K562 (cell line): Measurements from ENCODE around the gene WDR86. TPM values are rescaled to one million over a fixed set of nuclear protein-coding genes. Genes with fewer than 3 reads are reported as not detected.

Experiments used
- ATAC-seq: fragments of 200-7000 bp; cut with Tn5 transposase; 3 replicates; pipeline ENCODE4 v1.9.1; 2020; ENCODE audit warnings: moderate library complexity
- BruUV-seq: library from RNA; stranded (reverse); fragments of 400-500 nt; replicated peaks from 2 replicates; lab custom pipeline; 2021; lab: Mats Ljungman, UMichigan
- CTCF ChIA-PET: fragments of 300-600 bp; formaldehyde crosslinking; extraction: SDS; loops from one replicate; lab custom pipeline; 2021; ENCODE audit warnings: low intra/inter-chr PET ratio; lab: Yijun Ruan, JAX
- POLR2A ChIA-PET: fragments of 300-600, 350-650 bp; sonication (Branson Sonifier 250); formaldehyde crosslinking; extraction: SDS; loops from one replicate; lab custom pipeline; 2021; ENCODE audit warnings: antibody characterized with exemption, inconsistent platforms; lab: Yijun Ruan, JAX
- DNase-seq, 4 experiments: peaks; one replicate each; pipeline versions ENCODE4 v3.0.0 to v3.0.0-alpha.2; 2011 to 2018; ENCODE audit warnings: low spot score in 3 of 4, mixed read lengths in 3 of 4; ENCODE audit errors: extremely low read depth in 1 of 4
- FAIRE-seq: peaks from 2 replicates; lab custom pipeline; 2011; peaks lifted over from hg19 to GRCh38; lab: Jason Lieb, UNC
- H2AFZ ChIP-seq: 2 replicates; pipeline ENCODE4 v1.6.0; 2011; ENCODE audit warnings: low read depth, low read length, control low read depth, inconsistent platforms
- H3K27ac ChIP-seq: fragments of 200-600 bp; 3 replicates; pipeline ENCODE4 v1.8.0; 2011; ENCODE audit warnings: low read depth, mild to moderate bottlenecking, control low read depth, inconsistent platforms, low read length, moderate library complexity, mixed read lengths; ENCODE audit errors: extremely low read depth
- H3K27me3 ChIP-seq, 2 experiments: fragments of 300-600 bp in 1 of 2; 2 replicates in 1 of 2; 3 replicates in 1 of 2; pipeline versions ENCODE4 v1.6.0 to v1.8.0; 2011; ENCODE audit warnings: inconsistent platforms in 2 of 2, low read length in 2 of 2, mild to moderate bottlenecking in 1 of 2, mixed read lengths in 1 of 2, moderate library complexity in 1 of 2; ENCODE audit not compliant: control insufficient read depth in 2 of 2, insufficient read depth in 2 of 2
- H3K36me3 ChIP-seq: fragments of 300-600 bp; 3 replicates; pipeline ENCODE4 v1.8.0; 2011; ENCODE audit warnings: mild to moderate bottlenecking, low read length, inconsistent platforms; ENCODE audit not compliant: control insufficient read depth, insufficient read depth
- H3K4me1 ChIP-seq, 2 experiments: fragments of 200-600 bp in 1 of 2; replicated peaks in 1 of 2; 2 replicates in 1 of 2; 3 replicates in 1 of 2; pipeline versions ENCODE4 v1.5.1 to v1.8.0; 2011; ENCODE audit warnings: inconsistent platforms in 2 of 2, low read length in 2 of 2, mild to moderate bottlenecking in 1 of 2, mixed read lengths in 1 of 2, moderate library complexity in 1 of 2; ENCODE audit not compliant: control insufficient read depth in 2 of 2, insufficient read depth in 2 of 2
- H3K4me2 ChIP-seq: 2 replicates; pipeline ENCODE4 v1.6.1; 2011; ENCODE audit warnings: low read length, control low read depth, inconsistent platforms, mixed read lengths; ENCODE audit not compliant: insufficient read depth
- H3K4me3 ChIP-seq: fragments of 200-600 bp; sonication (generic), shearing (Covaris generic); 2 replicates; pipeline ENCODE4 v1.5.1; 2016; ENCODE audit warnings: control low read depth, inconsistent platforms
- H3K79me2 ChIP-seq: fragments of 200-600 bp; 3 replicates; pipeline ENCODE4 v1.8.0; 2011; ENCODE audit warnings: low read length, inconsistent platforms; ENCODE audit not compliant: control insufficient read depth, insufficient read depth
- H3K9ac ChIP-seq, 2 experiments: 2 replicates each; pipeline versions ENCODE4 v1.6.0 to v1.6.1; 2011; ENCODE audit warnings: low read depth in 2 of 2, low read length in 2 of 2, control low read depth in 1 of 2, inconsistent platforms in 1 of 2, mild to moderate bottlenecking in 1 of 2, mixed read lengths in 1 of 2; ENCODE audit not compliant: insufficient read depth in 1 of 2
- H3K9me1 ChIP-seq: one replicate; pipeline ENCODE4 v1.6.0; 2011; ENCODE audit warnings: inconsistent platforms, mild to moderate bottlenecking, low read length, moderate library complexity; ENCODE audit not compliant: control insufficient read depth, insufficient read depth
- H3K9me3 ChIP-seq: replicated peaks from 2 replicates; pipeline ENCODE4 v1.5.1; 2011; ENCODE audit warnings: low read depth, low read length, inconsistent platforms; ENCODE audit not compliant: control insufficient read depth, insufficient read depth
- H4K20me1 ChIP-seq: replicated peaks from 2 replicates; pipeline ENCODE4 v1.6.1; 2011; ENCODE audit warnings: low read length, inconsistent platforms, mixed read lengths; ENCODE audit not compliant: control insufficient read depth, insufficient read depth
- EGR1 ChIP-seq: fragments of 450-650 bp; conservative IDR thresholded peaks from 2 replicates; pipeline ENCODE4 v1.6.1; 2017; ENCODE audit warnings: mild to moderate bottlenecking
- ESRRA ChIP-seq: fragments of 450-650 bp; IDR thresholded peaks from 2 replicates; pipeline ENCODE4 v1.6.1; 2014; ENCODE audit warnings: low read depth, mild to moderate bottlenecking, moderate library complexity, borderline replicate concordance
- POLR2G ChIP-seq: fragments of 200-400 bp; formaldehyde crosslinking; IDR thresholded peaks from 2 replicates; pipeline ENCODE4 v1.6.1; 2017; ENCODE audit warnings: low read depth, mild to moderate bottlenecking, antibody characterized with exemption, low read length, moderate library complexity
- SRSF9 ChIP-seq: fragments of 200-400 bp; formaldehyde crosslinking; IDR thresholded peaks from 2 replicates; pipeline ENCODE4 v1.6.1; 2017; ENCODE audit warnings: low read depth, low read length, borderline replicate concordance
- ZNF23 ChIP-seq: fragments of 250-450 bp; sonication (Bioruptor Pico); IDR thresholded peaks from 2 replicates; pipeline ENCODE4 v1.4.0; 2020; ENCODE audit warnings: mild to moderate bottlenecking
- ZNF445 ChIP-seq: fragments of 250-450 bp; sonication (Bioruptor Pico); IDR thresholded peaks from 2 replicates; pipeline ENCODE4 v1.4.0; 2020; ENCODE audit warnings: low read depth, mild to moderate bottlenecking, moderate library complexity
- WGBS: fragments of 100-300 bp; shearing (Covaris generic); methylation state at CpG from one replicate; pipeline ENCODE4 v1.1.6; 2016; ENCODE audit warnings: low coverage, mixed read lengths; ENCODE audit not compliant: insufficient coverage; ENCODE audit errors: missing lambda C conversion rate; 5-methylcytosine and 5-hydroxymethylcytosine counted together
- in situ Hi-C: fragments of 300-500 bp; cut with MboI; formaldehyde crosslinking; loops from 4 replicates; pipeline ENCODE4 v1.15.0; 2018; ENCODE audit warnings: inconsistent platforms, mixed read lengths
- intact Hi-C: fragments of 100-400 bp; cut with micrococcal nuclease; formaldehyde crosslinking; loops from 2 replicates; pipeline ENCODE4 v1.14.2; 2022
- polyA plus RNA-seq, 8 experiments: library from polyadenylated mRNA; depleted of rRNA in 4 of 8; stranded (reverse) in 5 of 8; unstranded in 3 of 8; fragments of >200 nt; fragmentation: Nextera tagmentation in 2 of 8; fragmentation: Illumina TruSeq in 1 of 8; extraction: Ambion mirVana in 2 of 8; extraction: Trizol in 1 of 8; gene quantifications; 2 replicates each; pipeline versions ENCODE4 v1.2.1 to v1.2.3, GENCODE V29; 2011 to 2014; ENCODE audit warnings: inconsistent platforms in 1 of 8, missing spikeins in 1 of 8
- total RNA-seq, 7 experiments: library from RNA; depleted of rRNA in 6 of 7; stranded (reverse); fragments of >200 nt in 6 of 7; fragmentation: Illumina TruSeq in 2 of 7; extraction: Trizol in 2 of 7; gene quantifications; 2 replicates each; pipeline versions ENCODE4 v1.2.1 to v1.2.3, GENCODE V29; 2011 to 2021; ENCODE audit warnings: low replicate concordance in 1 of 7

The WDR86 gene
- total and polyA plus RNA-seq, 9 of the 15 experiments (the other 6 are each of a cell fraction or from before 2014, with no cell fraction given) = 0.24 TPM; not detected in 8

- Histone ChIP-seq H3K36me3 (no peaks in the 10 kb centered on the region), H3K4me2 (no peak overlapping the region), H3K79me2 (no peaks in the 10 kb centered on the region), H3K9me1 (no peaks in the 10 kb centered on the region), H3K27ac (no peak overlapping the region), H2AFZ (no peak overlapping the region), H3K9ac (0 out of 4 replicates have a peak overlapping the region, but pooled peaks of 1 of the 2 experiments have one; percentile 10), H3K4me3 (no peak overlapping the region), H4K20me1 (peaks cover 8% of the 10 kb centered on the region; the same call in 1 of the 2 replicates), H3K9me3 (no peaks in the 10 kb centered on the region), H3K4me1 (peaks cover 0 to 21% of the 10 kb centered on the region in 2 experiments; a peak in 3 of 5 replicates), H3K27me3 (peaks cover 23 to 94% of the 10 kb centered on the region in 2 experiments; a peak in 4 of 5 replicates)
- ChIA-PET POLR2A (interaction anchor here (0.6 to 0.7 kb wide), 2 partner anchors 10 to 395 kb away, joined by 3 read pairs; no protein-coding TSS in a partner anchor), CTCF (interaction anchor here (0.6 kb wide), 1 partner anchor 15 kb away, joined by 3 read pairs; no protein-coding TSS in a partner anchor)
- 17% methylated on average over 15 of the region's 15 CpGs for WGBS
- ATAC-seq (no peak), DNase-seq (no peak), FAIRE-seq (no peak)
- TF ChIP-seq ZNF445 (CRISPR knock-in tag) (no peak), SRSF9 (no peak), EGR1 (0 out of 2 replicates have a peak, but pooled peaks have one; percentile 17), ZNF23 (CRISPR knock-in tag) (no peak), ESRRA (no peak), POLR2G (no peak)
- no TSS peak for BruUV-seq
- intact Hi-C loops (no loop called here), in situ Hi-C loops (no loop called here)
These were observed 24.0 kb upstream of the WDR86 start for GRCh38 chr7:151433721-151434400.
